Suprapubic skin (tissue), 4 donors: ENCODE results near the gene SLC13A1. TPM values are rescaled to one million over a fixed set of nuclear protein-coding genes. Genes with fewer than 3 reads are reported as not detected.

Source experiments
- DNase-seq, 2 donors: peaks; one replicate each; pipeline ENCODE4 v3.0.0-alpha.2; 2019; ENCODE audit warnings: low spot score in 2 of 2
- H3K27ac ChIP-seq: fragments of 200-600 bp; sonication (generic); one replicate; pipeline ENCODE4 v1.5.1; 2019
- H3K27me3 ChIP-seq: fragments of 200-600 bp; sonication (generic); one replicate; pipeline ENCODE4 v1.5.1; 2019
- H3K36me3 ChIP-seq: fragments of 200-600 bp; sonication (generic); one replicate; pipeline ENCODE4 v1.5.1; 2019
- H3K4me1 ChIP-seq: fragments of 200-600 bp; sonication (generic); one replicate; pipeline ENCODE4 v1.5.1; 2019
- H3K4me3 ChIP-seq: fragments of 200-600 bp; sonication (generic); one replicate; pipeline ENCODE4 v1.5.1; 2019; ENCODE audit warnings: mild to moderate bottlenecking
- H3K9me3 ChIP-seq: fragments of 200-600 bp; sonication (generic); one replicate; pipeline ENCODE4 v1.5.1; 2019
- CTCF ChIP-seq, 2 donors: fragments of 200-600 bp in 1 of 2; fragments of 450-650 bp in 1 of 2; sonication (generic) in 1 of 2; IDR thresholded peaks; one replicate each; pipeline ENCODE4 v1.5.1; 2016 to 2019; ENCODE audit warnings: antibody characterized with exemption in 2 of 2, mild to moderate bottlenecking in 1 of 2, moderate library complexity in 1 of 2
- EP300 ChIP-seq: sonication (generic); formaldehyde crosslinking; IDR thresholded peaks from one replicate; pipeline ENCODE4 v1.6.1; 2017; ENCODE audit warnings: antibody characterized with exemption
- POLR2A ChIP-seq, 2 donors: fragments of 450-650 bp; IDR thresholded peaks; one replicate each; pipeline ENCODE4 v1.6.1; 2017; ENCODE audit warnings: antibody characterized with exemption in 2 of 2, mild to moderate bottlenecking in 2 of 2, moderate library complexity in 2 of 2
- POLR2AphosphoS5 ChIP-seq, 3 donors: sonication (generic); formaldehyde crosslinking; IDR thresholded peaks; one replicate each; pipeline ENCODE4 v1.6.1; 2017; ENCODE audit warnings: antibody characterized with exemption in 3 of 3
- WGBS: methylation state at CpG from one replicate; pipeline ENCODE4 v1.1.5; 2018; 5-methylcytosine and 5-hydroxymethylcytosine counted together
- total RNA-seq, 4 donors: library from RNA; depleted of rRNA; stranded (reverse); fragments of >200 nt; gene quantifications; one replicate each; pipeline ENCODE4 v1.1.0, GENCODE V29; 2016

The SLC13A1 gene
- total RNA-seq, 4 donors from 2014 or later: not detected

- H3K27me3 ChIP-seq: no peaks in the 10 kb centered on the region
- 61% methylated on average over 3 of the region's 3 CpGs for WGBS
- TF ChIP-seq POLR2A (IDR thresholded peaks at IDR 0.05) (no peak), CTCF (IDR thresholded peaks at IDR 0.05) (no peak), EP300 (no peak), POLR2AphosphoS5 (IDR thresholded peaks at IDR 0.05) (no peak)
- H3K36me3 ChIP-seq: no peaks in the 10 kb centered on the region
- no peak for DNase-seq
- H3K4me3 ChIP-seq: no peak overlapping the region
- no peak overlapping the region for H3K27ac ChIP-seq
- H3K4me1 ChIP-seq: no peaks in the 10 kb centered on the region
- peaks cover 5% of the 10 kb centered on the region for H3K9me3 ChIP-seq
Measured at GRCh38 chr7:123185756-123186155, 14.0 kb downstream of the SLC13A1 start.

- no peaks in the 10 kb centered on the region for H3K27me3 ChIP-seq
- no peak overlapping the region for H3K4me3 ChIP-seq
- no peak for TF ChIP-seq EP300
- no peak for TF ChIP-seq POLR2AphosphoS5 (IDR thresholded peaks at IDR 0.05)
- no peak for TF ChIP-seq CTCF (IDR thresholded peaks at IDR 0.05)
- TF ChIP-seq POLR2A (IDR thresholded peaks at IDR 0.05): no peak
- H3K36me3 ChIP-seq: no peaks in the 10 kb centered on the region
- H3K9me3 ChIP-seq: peaks cover 5% of the 10 kb centered on the region
- H3K4me1 ChIP-seq: no peaks in the 10 kb centered on the region
- H3K27ac ChIP-seq: no peak overlapping the region
- no peak for DNase-seq
Measured at GRCh38 chr7:123184271-123184670, 15.5 kb downstream of the SLC13A1 start.

- H3K27ac ChIP-seq: no peak overlapping the region
- TF ChIP-seq POLR2AphosphoS5 (IDR thresholded peaks at IDR 0.05) (no peak), CTCF (IDR thresholded peaks at IDR 0.05) (no peak), EP300 (no peak), POLR2A (IDR thresholded peaks at IDR 0.05) (no peak)
- H3K9me3 ChIP-seq: peaks cover 5% of the 10 kb centered on the region
- DNase-seq: no peak
- no peak overlapping the region for H3K4me3 ChIP-seq
- no peaks in the 10 kb centered on the region for H3K36me3 ChIP-seq
- 71% methylated on average over 2 of the region's 2 CpGs for WGBS
- no peaks in the 10 kb centered on the region for H3K4me1 ChIP-seq
- H3K27me3 ChIP-seq: no peaks in the 10 kb centered on the region
Measured at GRCh38 chr7:123183431-123183830, 16.3 kb downstream of the SLC13A1 start.

- no peak for DNase-seq
Measured at GRCh38 chr7:123177442-123177841, 22.3 kb downstream of the SLC13A1 start.

More at GRCh38 chr7:123177442-123177841, 22.3 kb downstream of the SLC13A1 start:
- TF ChIP-seq POLR2AphosphoS5 (IDR thresholded peaks at IDR 0.05): no peak
- no peak for TF ChIP-seq CTCF (IDR thresholded peaks at IDR 0.05)
- no peak for TF ChIP-seq POLR2A (IDR thresholded peaks at IDR 0.05)
- no peak for TF ChIP-seq EP300
- H3K27me3 ChIP-seq: no peaks in the 10 kb centered on the region
- H3K4me3 ChIP-seq: no peak overlapping the region
- H3K4me1 ChIP-seq: no peaks in the 10 kb centered on the region
- H3K36me3 ChIP-seq: no peaks in the 10 kb centered on the region
- no peaks in the 10 kb centered on the region for H3K9me3 ChIP-seq
- H3K27ac ChIP-seq: no peak overlapping the region
